ENCODE measurements around the gene GPR6. TPM values are rescaled to one million over a fixed set of nuclear protein-coding genes. Genes with fewer than 3 reads are reported as not detected.

The GPR6 gene
- total and polyA plus RNA-seq, 2 donors (not counting 3 experiments of a cell fraction or from before 2014, with no cell fraction given), result not detected

DNA sequence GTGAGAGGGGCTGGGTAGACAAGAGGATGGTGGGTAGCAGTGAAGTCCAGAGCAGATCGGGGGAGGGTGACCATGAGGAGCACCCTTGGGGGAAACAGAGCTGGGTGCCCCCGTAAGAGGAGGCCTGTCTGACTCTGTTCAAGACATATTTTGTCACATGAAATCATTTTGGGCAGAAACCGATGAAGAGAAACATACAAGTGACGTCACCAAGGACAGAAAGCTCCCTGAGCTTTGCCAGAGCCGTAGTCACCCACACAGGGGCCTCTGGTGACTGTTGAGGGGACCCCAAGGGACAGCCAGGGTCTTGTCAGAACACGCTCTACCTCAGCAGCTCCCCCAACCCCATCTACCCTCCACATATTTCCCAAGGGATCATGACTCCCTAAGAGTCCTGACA, 39.2 kb downstream of the GPR6 start:
- Histone ChIP-seq H3K27me3 (ENCODE audit: control insufficient read depth in 2 of 2, insufficient read depth in 2 of 2, low read length in 2 of 2) (peaks cover 2 to 3% of the 10 kb centered on the region in 2 experiments), H3K9me1 (replicated peaks; ENCODE audit: control insufficient read depth, extremely low read depth, insufficient read depth, low read length) (no peaks in the 10 kb centered on the region), H3K27ac (ENCODE audit: insufficient read depth, low read depth, low read length) (no peak overlapping the region), H3K36me3 (ENCODE audit: control insufficient read depth in 2 of 2, extremely low read depth in 1 of 2, insufficient read depth in 2 of 2, low read length in 2 of 2) (no peaks in the 10 kb centered on the region), H3K79me2 (ENCODE audit: control insufficient read depth, insufficient read depth, low read length) (no peaks in the 10 kb centered on the region), H3K9ac (replicated peaks; ENCODE audit: extremely low read depth, insufficient read depth, low read length) (no peak overlapping the region), H3K9me3 (replicated peaks; ENCODE audit: control insufficient read depth, insufficient read depth, low read length) (no peaks in the 10 kb centered on the region), H3K4me3 (replicated peaks in 1 of 3; ENCODE audit: insufficient read depth in 1 of 3, low read depth in 1 of 3, low read length in 3 of 3) (no peak overlapping the region), H3K4me1 (ENCODE audit: control insufficient read depth, extremely low read depth, insufficient read depth, low read length) (no peaks in the 10 kb centered on the region), H3K4me2 (ENCODE audit: insufficient read depth, low read length) (no peak overlapping the region), H2AFZ (ENCODE audit: low read depth, low read length) (no peak overlapping the region), H4K20me1 (replicated peaks; ENCODE audit: control insufficient read depth, extremely low read depth, insufficient read depth, low read length) (no peaks in the 10 kb centered on the region)
- no peak for TF ChIP-seq MYC (IDR thresholded peaks at IDR 0.05; ENCODE audit: low read depth, low read length)
- no peak for TF ChIP-seq JUN (IDR thresholded peaks at IDR 0.05; ENCODE audit: borderline replicate concordance, insufficient read depth, insufficient read length, low read depth)
- TF ChIP-seq GATA2 (IDR thresholded peaks at IDR 0.05; ENCODE audit: insufficient read depth, insufficient read length, low read depth, low read length), result no peak
- no peak for TF ChIP-seq FOS (IDR thresholded peaks at IDR 0.05; ENCODE audit: borderline replicate concordance, insufficient read depth, low read length)
- TF ChIP-seq, protein P1, sequence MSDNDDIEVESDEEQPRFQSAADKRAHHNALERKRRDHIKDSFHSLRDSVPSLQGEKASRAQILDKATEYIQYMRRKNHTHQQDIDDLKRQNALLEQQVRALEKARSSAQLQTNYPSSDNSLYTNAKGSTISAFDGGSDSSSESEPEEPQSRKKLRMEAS (IDR thresholded peaks at IDR 0.05; ENCODE audit: insufficient read depth, insufficient read length), result no peak
- no peak for TF ChIP-seq EZH2 (IDR thresholded peaks at IDR 0.05; ENCODE audit: borderline replicate concordance, low read depth, low read length, severe bottlenecking)
- TF ChIP-seq POLR2A (IDR thresholded peaks at IDR 0.05; ENCODE audit: low read depth, low read length), result no peak
- no peak for TF ChIP-seq POLR2AphosphoS5 (IDR thresholded peaks at IDR 0.05; ENCODE audit: insufficient read depth, low read depth, low read length)
- TF ChIP-seq, protein P2, sequence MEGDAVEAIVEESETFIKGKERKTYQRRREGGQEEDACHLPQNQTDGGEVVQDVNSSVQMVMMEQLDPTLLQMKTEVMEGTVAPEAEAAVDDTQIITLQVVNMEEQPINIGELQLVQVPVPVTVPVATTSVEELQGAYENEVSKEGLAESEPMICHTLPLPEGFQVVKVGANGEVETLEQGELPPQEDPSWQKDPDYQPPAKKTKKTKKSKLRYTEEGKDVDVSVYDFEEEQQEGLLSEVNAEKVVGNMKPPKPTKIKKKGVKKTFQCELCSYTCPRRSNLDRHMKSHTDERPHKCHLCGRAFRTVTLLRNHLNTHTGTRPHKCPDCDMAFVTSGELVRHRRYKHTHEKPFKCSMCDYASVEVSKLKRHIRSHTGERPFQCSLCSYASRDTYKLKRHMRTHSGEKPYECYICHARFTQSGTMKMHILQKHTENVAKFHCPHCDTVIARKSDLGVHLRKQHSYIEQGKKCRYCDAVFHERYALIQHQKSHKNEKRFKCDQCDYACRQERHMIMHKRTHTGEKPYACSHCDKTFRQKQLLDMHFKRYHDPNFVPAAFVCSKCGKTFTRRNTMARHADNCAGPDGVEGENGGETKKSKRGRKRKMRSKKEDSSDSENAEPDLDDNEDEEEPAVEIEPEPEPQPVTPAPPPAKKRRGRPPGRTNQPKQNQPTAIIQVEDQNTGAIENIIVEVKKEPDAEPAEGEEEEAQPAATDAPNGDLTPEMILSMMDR (IDR thresholded peaks at IDR 0.05; ENCODE audit: extremely low read depth in 1 of 2, insufficient read depth in 1 of 2, low read depth in 1 of 2, low read length in 2 of 2), result no peak
- DNase-seq (ENCODE audit: low read depth, low spot score) (no peak), FAIRE-seq (no peak)
- ChIA-PET CTCF (interaction anchor here (1.0 to 3.2 kb wide), 2 partner anchors 17 to 22 kb away, joined by 3 to 19 read pairs; no protein-coding TSS in a partner anchor), POLR2A (no interaction called here)
- BruUV-seq (replicated peaks), result no TSS peak
- dilution Hi-C loops (cut with MboI; ENCODE audit: extremely low pct_ligation_motif_present, low sequenced_read_pairs), result no loop called here
- intact Hi-C loops (cut with micrococcal nuclease), result no loop called here
